Nephron progenitor cell (in vitro differentiated cells): ENCODE data around the gene KLF1.
"Not testable (repeated sequence)": the region's sequence is repeated elsewhere in the genome, so short reads cannot be mapped to it uniquely, and the experiment has no call there.

ENCODE experiments used
- DNase-seq: peaks from one replicate; pipeline ENCODE4 v3.0.0; 2021
- H3K27ac Mint-ChIP-seq: 2 replicates; pipeline ENCODE4 v1.8.0; 2021; ENCODE audit warnings: mild to moderate bottlenecking, moderate library complexity, mixed read lengths
- H3K27me3 Mint-ChIP-seq: 2 replicates; pipeline ENCODE4 v1.8.0; 2021; ENCODE audit warnings: mild to moderate bottlenecking, low read depth, mixed read lengths; ENCODE audit not compliant: poor library complexity
- H3K36me3 Mint-ChIP-seq: 2 replicates; pipeline ENCODE4 v1.8.0; 2021; ENCODE audit warnings: low read depth, mixed read lengths
- H3K4me1 Mint-ChIP-seq: 2 replicates; pipeline ENCODE4 v1.8.0; 2021; ENCODE audit warnings: mixed read lengths
- H3K4me3 Mint-ChIP-seq: 2 replicates; pipeline ENCODE4 v1.8.0; 2021; ENCODE audit warnings: mild to moderate bottlenecking, moderate library complexity, mixed read lengths
- H3K9me3 Mint-ChIP-seq: 2 replicates; pipeline ENCODE4 v1.8.0; 2021; ENCODE audit warnings: mild to moderate bottlenecking, moderate library complexity, mixed read lengths
- CTCF ChIP-seq: fragments of 200-600 bp; sonication (generic); IDR thresholded peaks from 2 replicates; pipeline ENCODE4 v1.5.0; 2021; ENCODE audit warnings: antibody characterized with exemption

The KLF1 gene

DNA sequence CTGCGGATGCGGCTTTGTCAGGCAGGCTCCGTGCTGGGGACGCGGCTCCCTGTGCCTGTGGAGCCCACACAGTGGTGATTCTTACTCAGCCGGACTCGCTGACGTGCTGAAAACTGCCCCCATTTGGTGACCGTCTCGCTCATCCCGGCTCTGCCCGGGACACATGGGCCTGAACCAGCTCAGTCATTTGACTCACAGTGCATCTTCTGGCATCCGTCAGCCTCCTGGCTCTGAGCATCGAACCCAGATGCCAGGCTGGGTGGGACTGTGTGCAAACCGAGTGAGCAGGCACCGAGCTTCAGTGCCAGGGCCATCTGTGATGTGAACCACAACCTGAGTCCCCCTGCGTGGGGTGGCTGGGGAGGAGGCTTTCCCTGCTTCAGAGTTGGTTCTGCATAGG, 9.5 kb upstream of the KLF1 start:
- Mint-ChIP-seq H3K4me1 (peaks cover 9% of the 10 kb centered on the region), H3K36me3 (peaks cover 13% of the 10 kb centered on the region), H3K27ac (no peak overlapping the region), H3K4me3 (no peak overlapping the region), H3K9me3 (no peaks in the 10 kb centered on the region), H3K27me3 (no peaks in the 10 kb centered on the region)
- no peak for TF ChIP-seq CTCF
- DNase-seq = no peak

GRCh38 chr19:12893582-12893981, 6.6 kb upstream of the KLF1 start:
- Mint-ChIP-seq H3K27me3 (peaks cover 11% of the 10 kb centered on the region), H3K4me1 (peaks cover 26% of the 10 kb centered on the region), H3K27ac (no peak overlapping the region), H3K36me3 (peaks cover 13% of the 10 kb centered on the region), H3K4me3 (peak overlapping the region; percentile 69), H3K9me3 (no peaks in the 10 kb centered on the region)
- DNase-seq = no peak
- TF ChIP-seq CTCF = no peak

- Mint-ChIP-seq H3K4me3 (peak overlapping the region; percentile 99), H3K27ac (peak overlapping the region; percentile 95), H3K4me1 (peaks cover 28% of the 10 kb centered on the region), H3K27me3 (peaks cover 31% of the 10 kb centered on the region), H3K9me3 (peaks cover 2% of the 10 kb centered on the region), H3K36me3 (peaks cover 13% of the 10 kb centered on the region)
- peak; percentile 48 for DNase-seq
- TF ChIP-seq CTCF = no peak
Measured at GRCh38 chr19:12891553-12892021, 4.6 kb upstream of the KLF1 start.

GRCh38 chr19:12890787-12891552, 4.0 kb upstream of the KLF1 start, which contains the start of gene GCDH:
TSS of gene GCDH (plus strand) at chr19:12891160. CDS start at chr19:12891305, 145 bp downstream.
- Mint-ChIP-seq H3K36me3 (peaks cover 13% of the 10 kb centered on the region), H3K9me3 (peaks cover 3% of the 10 kb centered on the region), H3K27me3 (peaks cover 37% of the 10 kb centered on the region), H3K4me1 (peaks cover 32% of the 10 kb centered on the region), H3K27ac (peak within 1 kb of the TSS; percentile 99), H3K4me3 (peak within 1 kb of the TSS; percentile 99)
- no peak for TF ChIP-seq CTCF
- peak; percentile 91 for DNase-seq

GRCh38 chr19:12890299-12890786, 3.3 kb upstream of the KLF1 start:
- not testable (repeated sequence) for DNase-seq
- H3K27ac Mint-ChIP-seq = peak overlapping the region; percentile 99

DNA sequence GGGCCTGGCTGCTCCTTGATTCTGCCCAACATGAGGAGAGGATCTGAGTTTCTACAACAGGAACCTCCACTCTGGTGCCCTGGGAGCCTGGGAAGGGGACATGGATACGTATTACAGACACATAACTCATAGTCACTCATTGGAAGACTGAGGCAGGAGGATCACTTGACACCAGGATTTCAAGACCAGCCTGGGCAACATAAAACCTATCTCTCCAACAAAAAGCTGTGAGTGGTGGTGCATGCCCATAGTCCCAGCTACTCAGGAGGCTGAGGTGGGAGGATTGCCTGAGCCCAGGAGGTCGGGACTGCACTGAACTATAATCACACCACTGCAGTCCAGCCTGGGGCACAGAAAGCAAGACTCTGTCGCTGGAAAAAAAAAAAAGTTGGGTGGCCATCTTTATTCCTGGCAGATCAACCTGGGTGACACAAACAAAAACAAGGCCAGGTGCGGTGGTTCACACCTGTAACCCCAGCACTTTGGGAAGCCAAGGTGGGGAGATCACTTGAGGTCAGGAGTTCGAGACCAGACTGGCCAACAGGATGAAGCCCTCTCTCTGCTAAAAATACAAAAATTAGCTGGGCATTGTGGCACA, 1.1 kb upstream of the KLF1 start:
- Mint-ChIP-seq H3K36me3 (no peaks in the 10 kb centered on the region), H3K4me3 (no peak overlapping the region), H3K27me3 (peaks cover 63% of the 10 kb centered on the region), H3K27ac (no peak overlapping the region), H3K9me3 (peaks cover 26% of the 10 kb centered on the region), H3K4me1 (peaks cover 32% of the 10 kb centered on the region)
- no peak for DNase-seq
- no peak for TF ChIP-seq CTCF

More at GRCh38 chr19:12890299-12890786, 3.3 kb upstream of the KLF1 start:
- not testable (repeated sequence) for H3K9me3 Mint-ChIP-seq
- Mint-ChIP-seq H3K4me3 (peak overlapping the region; percentile 99), H3K36me3 (peaks cover 13% of the 10 kb centered on the region), H3K4me1 (peaks cover 32% of the 10 kb centered on the region), H3K27me3 (peaks cover 41% of the 10 kb centered on the region)
